ENCODE measurements around the gene BLCAP. TPM values are rescaled to one million over a fixed set of nuclear protein-coding genes. Genes with fewer than 3 reads are reported as not detected.

Gene BLCAP
- total RNA-seq, 1 experiment from 2014 or later: 90.4 TPM

DNA sequence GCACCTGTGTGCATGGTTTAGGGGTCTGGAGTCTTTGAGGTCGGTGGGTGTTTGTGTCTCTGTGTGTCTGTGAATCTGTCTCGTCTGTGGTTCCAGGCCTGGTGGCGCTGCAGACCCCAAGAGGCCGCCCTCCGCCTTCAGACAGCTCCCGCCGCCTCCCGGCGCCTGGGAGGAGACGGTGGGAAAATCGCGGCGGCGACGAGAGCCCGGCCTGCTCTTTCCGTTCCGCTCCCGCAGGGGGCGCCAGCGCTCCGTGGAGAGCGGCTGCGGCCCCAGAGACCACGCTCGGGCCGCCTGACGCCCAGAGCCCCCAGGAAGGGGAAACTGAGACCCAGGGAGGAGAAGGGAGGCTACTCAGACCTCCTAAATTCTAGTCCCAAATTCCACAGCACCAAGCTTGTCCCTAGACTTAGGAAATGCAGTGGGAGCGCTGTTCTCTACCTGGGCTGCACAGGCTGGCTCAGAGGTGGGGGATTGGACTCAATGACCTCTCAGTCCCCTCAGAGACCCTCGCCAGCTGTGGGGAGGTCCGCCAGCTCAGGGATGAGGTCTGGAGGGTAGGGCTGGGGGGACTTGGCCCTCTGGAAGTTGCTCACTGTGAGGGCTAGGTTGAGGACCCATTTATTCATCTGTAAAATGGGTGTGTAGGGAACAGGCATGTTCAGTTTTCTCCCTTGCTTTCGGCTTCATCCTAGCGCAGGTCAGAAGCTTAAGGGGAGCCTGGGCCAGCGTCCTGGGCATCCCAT, 36.9 kb upstream of the BLCAP start:
- TF ChIP-seq, protein P1, sequence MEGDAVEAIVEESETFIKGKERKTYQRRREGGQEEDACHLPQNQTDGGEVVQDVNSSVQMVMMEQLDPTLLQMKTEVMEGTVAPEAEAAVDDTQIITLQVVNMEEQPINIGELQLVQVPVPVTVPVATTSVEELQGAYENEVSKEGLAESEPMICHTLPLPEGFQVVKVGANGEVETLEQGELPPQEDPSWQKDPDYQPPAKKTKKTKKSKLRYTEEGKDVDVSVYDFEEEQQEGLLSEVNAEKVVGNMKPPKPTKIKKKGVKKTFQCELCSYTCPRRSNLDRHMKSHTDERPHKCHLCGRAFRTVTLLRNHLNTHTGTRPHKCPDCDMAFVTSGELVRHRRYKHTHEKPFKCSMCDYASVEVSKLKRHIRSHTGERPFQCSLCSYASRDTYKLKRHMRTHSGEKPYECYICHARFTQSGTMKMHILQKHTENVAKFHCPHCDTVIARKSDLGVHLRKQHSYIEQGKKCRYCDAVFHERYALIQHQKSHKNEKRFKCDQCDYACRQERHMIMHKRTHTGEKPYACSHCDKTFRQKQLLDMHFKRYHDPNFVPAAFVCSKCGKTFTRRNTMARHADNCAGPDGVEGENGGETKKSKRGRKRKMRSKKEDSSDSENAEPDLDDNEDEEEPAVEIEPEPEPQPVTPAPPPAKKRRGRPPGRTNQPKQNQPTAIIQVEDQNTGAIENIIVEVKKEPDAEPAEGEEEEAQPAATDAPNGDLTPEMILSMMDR (IDR thresholded peaks at IDR 0.05; ENCODE audit: unreplicated experiment): peak; percentile 98
- Mint-ChIP-seq H3K9me3 (ENCODE audit: low read depth, unreplicated experiment) (no peaks in the 10 kb centered on the region), H3K4me3 (ENCODE audit: low read depth, unreplicated experiment) (peak overlapping the region; percentile 14), H3K27me3 (ENCODE audit: unreplicated experiment) (peaks cover 100% of the 10 kb centered on the region), H3K4me1 (ENCODE audit: low read depth, unreplicated experiment) (peaks cover 7% of the 10 kb centered on the region), H3K27ac (ENCODE audit: unreplicated experiment) (no peak overlapping the region), H3K36me3 (ENCODE audit: insufficient read depth, unreplicated experiment) (no peaks in the 10 kb centered on the region)
- peak; percentile 84 for DNase-seq
- intact Hi-C loops (cut with micrococcal nuclease; ENCODE audit: unreplicated experiment): loop anchor here (5.0 kb wide), 2 partner anchors 428 to 658 kb away; no protein-coding TSS in a partner anchor
- BruUV-seq (replicated peaks): no TSS peak
- CTCF ChIA-PET: interaction anchor here (0.7 to 2.0 kb wide), 5 partner anchors 10 to 657 kb away, joined by 3 to 11 read pairs (median 3); no protein-coding TSS in a partner anchor

DNA sequence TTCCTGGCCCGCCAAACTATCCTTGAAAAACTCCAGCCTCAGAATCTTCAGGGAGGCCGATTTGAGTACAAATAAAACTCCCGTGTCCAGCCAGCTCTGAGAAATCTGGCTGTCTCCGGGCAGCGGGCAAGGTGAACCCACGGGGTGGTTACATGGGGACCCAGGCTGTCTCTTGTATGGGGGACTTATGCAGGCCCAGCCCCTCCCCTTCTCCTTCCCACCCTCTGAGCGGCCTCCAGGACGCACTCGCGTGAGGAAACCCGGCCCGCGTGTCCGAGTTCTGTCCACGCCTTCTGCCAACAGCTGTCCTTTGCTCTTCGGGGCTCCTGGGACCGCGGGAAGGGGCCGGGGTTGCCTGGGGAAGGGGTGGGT, 36.3 kb upstream of the BLCAP start:
- Mint-ChIP-seq H3K4me3 (ENCODE audit: low read depth, unreplicated experiment) (peak overlapping the region; percentile 14), H3K9me3 (ENCODE audit: low read depth, unreplicated experiment) (no peaks in the 10 kb centered on the region), H3K36me3 (ENCODE audit: insufficient read depth, unreplicated experiment) (no peaks in the 10 kb centered on the region), H3K27ac (ENCODE audit: unreplicated experiment) (no peak overlapping the region), H3K4me1 (ENCODE audit: low read depth, unreplicated experiment) (peaks cover 7% of the 10 kb centered on the region), H3K27me3 (ENCODE audit: unreplicated experiment) (peaks cover 99% of the 10 kb centered on the region)
- intact Hi-C loops (cut with micrococcal nuclease; ENCODE audit: unreplicated experiment): loop anchor here (5.0 kb wide), 1 partner anchor 658 kb away; no protein-coding TSS in a partner anchor
- DNase-seq: no peak
- no TSS peak for BruUV-seq (replicated peaks)
- TF ChIP-seq, protein P1 (IDR thresholded peaks at IDR 0.05; ENCODE audit: unreplicated experiment): no peak
- CTCF ChIA-PET: interaction anchor here (0.7 to 2.0 kb wide), 5 partner anchors 10 to 657 kb away, joined by 3 to 11 read pairs (median 3); no protein-coding TSS in a partner anchor

DNA sequence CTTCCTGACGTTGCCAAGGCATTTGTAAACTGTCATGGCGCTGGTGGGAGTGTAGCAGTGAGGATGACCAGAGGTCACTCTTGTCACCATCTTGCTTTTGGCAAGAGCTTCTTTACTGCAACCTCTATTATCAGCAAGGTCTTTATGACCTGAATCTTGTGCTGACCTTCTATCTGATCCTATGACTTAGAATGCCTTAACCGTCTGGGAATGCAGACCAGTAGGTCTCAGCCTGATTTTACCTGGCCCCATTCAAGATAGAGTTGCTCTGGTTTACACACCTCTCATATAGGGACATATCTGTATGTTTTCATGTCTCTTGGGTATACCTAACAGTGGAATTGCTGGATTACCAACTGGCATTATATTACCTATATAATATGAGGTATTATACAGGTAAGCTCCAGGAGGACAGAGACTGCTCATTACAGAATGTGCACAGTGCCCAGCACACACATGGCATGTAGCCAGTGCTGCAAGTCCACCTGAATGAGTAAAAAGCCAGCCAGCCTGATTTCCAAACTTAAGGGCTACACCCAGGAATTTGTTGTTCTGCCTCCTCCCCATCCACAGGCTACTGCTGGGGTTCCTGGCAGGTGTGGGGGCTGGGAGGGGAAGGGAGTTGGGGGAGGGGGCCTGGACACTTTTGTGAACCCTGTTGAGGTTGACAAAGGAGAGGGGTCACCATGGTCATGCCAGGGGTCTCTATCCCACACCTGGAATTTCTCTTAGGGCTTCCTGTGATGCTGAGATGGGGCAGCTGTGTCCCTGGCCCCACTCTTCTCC, 35.2 kb upstream of the BLCAP start:
- Mint-ChIP-seq H3K9me3 (ENCODE audit: low read depth, unreplicated experiment) (no peaks in the 10 kb centered on the region), H3K27ac (ENCODE audit: unreplicated experiment) (no peak overlapping the region), H3K27me3 (ENCODE audit: unreplicated experiment) (peaks cover 99% of the 10 kb centered on the region), H3K36me3 (ENCODE audit: insufficient read depth, unreplicated experiment) (no peaks in the 10 kb centered on the region), H3K4me3 (ENCODE audit: low read depth, unreplicated experiment) (no peak overlapping the region), H3K4me1 (ENCODE audit: low read depth, unreplicated experiment) (peaks cover 6% of the 10 kb centered on the region)
- CTCF ChIA-PET: interaction anchor here (0.6 to 2.0 kb wide), 2 partner anchors 430 to 486 kb away, joined by 5 to 11 read pairs; no protein-coding TSS in a partner anchor
- BruUV-seq (replicated peaks): no TSS peak
- DNase-seq: no peak
- TF ChIP-seq, protein P1 (IDR thresholded peaks at IDR 0.05; ENCODE audit: unreplicated experiment): no peak
- intact Hi-C loops (cut with micrococcal nuclease; ENCODE audit: unreplicated experiment): loop anchor here (5.0 kb wide), 1 partner anchor 659 kb away; no protein-coding TSS in a partner anchor

DNA sequence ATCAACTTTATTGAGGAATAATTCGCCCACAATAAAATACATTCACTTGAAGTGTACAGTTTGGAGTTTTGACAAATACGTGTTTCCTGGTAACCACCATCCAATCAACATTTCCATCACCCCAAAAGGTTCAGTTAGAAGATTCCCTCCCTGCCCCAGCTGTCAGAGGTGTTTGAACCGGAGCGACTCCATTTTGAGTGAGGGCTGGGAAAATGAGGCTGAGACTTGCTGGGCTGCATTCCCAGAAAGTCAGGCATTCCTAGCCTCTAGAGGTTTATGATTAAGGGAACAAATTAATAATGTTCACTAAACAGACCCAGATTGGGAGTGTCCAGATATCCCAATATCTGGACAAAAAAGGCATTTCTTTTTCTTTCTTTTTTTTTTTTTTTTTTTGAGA, 33.0 kb upstream of the BLCAP start:
- H3K27me3 Mint-ChIP-seq (ENCODE audit: unreplicated experiment): peaks cover 95% of the 10 kb centered on the region
- H3K27ac Mint-ChIP-seq (ENCODE audit: unreplicated experiment): no peak overlapping the region
- no peaks in the 10 kb centered on the region for H3K9me3 Mint-ChIP-seq (ENCODE audit: low read depth, unreplicated experiment)
- no peaks in the 10 kb centered on the region for H3K36me3 Mint-ChIP-seq (ENCODE audit: insufficient read depth, unreplicated experiment)
- DNase-seq: no peak
- CTCF ChIA-PET: no interaction called here
- intact Hi-C loops (cut with micrococcal nuclease; ENCODE audit: unreplicated experiment): loop anchor here (5.0 kb wide), 1 partner anchor 662 kb away; no protein-coding TSS in a partner anchor
- no peaks in the 10 kb centered on the region for H3K4me1 Mint-ChIP-seq (ENCODE audit: low read depth, unreplicated experiment)
- no peak overlapping the region for H3K4me3 Mint-ChIP-seq (ENCODE audit: low read depth, unreplicated experiment)
- TF ChIP-seq, protein P1 (IDR thresholded peaks at IDR 0.05; ENCODE audit: unreplicated experiment): no peak
- BruUV-seq (replicated peaks): no TSS peak

All from Calu3 (cell line).